NOMO-1 (cell line): ENCODE measurements around the gene CACNA1C.

Experiments
- DNase-seq, 2 experiments: peaks; one replicate each; lab custom pipeline; 2025; ENCODE audit not compliant: unreplicated experiment in 2 of 2; lab: John Stamatoyannopoulos, UW

Gene CACNA1C

DNA sequence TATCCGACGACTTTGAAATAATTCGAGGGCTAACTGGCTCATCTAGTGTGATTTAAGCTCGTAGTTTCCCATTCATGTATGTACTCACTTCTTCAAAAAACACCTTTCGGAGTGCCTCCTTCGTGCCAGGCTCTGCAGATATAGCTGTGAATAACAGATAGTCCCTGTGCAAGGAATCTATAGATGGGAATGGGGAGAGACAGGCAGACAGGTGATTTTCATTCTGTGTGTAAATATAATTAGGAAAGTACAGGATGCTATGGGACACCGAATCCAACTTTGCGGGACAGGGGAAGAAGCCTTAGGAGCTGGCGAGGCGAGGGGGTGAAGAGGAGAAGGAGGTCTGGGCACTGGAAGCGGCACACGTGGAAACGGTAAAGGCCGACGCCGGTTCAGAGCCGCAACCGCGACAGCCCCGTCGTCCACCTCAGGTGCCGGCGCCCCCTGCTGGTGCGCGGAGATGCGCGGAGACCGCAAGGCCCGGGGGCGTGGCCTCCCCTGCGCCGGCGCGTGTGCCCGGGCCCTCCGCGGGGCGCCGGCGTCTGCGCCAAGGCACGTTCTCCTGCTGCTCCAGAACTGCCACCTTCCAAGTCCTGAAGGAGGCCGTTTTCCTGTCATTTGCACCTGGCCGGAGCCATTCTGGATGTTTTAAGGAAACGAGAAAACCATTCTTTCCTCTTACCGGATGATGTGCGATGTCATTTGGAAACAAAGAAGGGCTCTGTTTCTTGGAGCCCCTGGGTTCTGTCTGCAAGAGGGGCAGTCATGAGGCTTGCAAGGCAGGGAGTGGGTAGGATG, 18.0 kb upstream of the CACNA1C start:
- DNase-seq, result peak; percentile 78 to 82

DNA sequence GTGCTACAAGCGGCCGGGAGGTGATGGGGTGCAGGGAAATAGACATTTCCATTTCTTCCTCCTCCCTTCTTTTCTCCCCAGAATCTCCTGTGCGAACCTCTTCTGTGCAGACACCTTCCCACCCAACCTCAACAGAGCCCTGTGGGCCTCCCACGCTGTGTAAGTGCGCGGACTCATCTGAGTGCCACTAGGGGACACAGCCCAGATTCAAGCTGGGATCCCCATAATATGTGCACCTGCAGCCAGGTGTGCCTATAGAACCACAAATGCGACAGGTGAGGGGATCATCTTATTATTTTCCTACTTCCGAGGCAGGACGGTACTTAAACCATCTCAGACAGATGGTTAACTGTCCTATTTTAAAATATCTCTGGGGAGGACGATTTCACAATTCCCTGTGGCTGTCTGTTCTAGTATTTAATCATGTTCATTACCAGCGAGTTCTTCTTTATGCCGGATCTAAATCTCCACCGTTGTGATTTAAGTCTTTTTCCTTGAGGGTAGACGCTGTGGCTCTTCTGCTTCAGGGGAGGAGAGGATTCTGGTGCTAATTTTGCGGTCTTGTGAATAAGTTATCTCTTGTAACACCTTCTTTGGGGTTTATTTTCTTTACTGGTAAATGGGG, 17.2 kb upstream of the CACNA1C start:
- DNase-seq, result peak in 1 of 2 experiments; percentile 63

DNA sequence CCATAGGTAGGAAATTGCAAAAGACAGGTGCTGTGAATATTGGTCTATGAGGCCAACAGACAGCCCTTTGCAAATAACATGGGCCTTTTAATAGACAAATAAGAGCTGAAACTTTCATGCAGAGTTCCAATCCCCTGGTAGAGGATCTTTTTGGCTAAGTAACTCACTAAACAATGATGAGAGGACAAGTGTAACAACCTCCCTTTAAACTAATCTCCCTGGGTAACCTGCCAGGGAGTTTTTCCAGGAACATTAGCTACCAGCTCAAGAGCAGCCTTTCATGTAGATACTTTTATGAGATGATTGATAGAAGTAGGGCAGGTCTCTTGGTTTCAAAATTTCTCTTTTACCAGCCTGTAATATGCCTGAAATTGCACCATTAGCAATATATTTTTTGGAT, 13.8 kb upstream of the CACNA1C start:
- no peak for DNase-seq

DNA sequence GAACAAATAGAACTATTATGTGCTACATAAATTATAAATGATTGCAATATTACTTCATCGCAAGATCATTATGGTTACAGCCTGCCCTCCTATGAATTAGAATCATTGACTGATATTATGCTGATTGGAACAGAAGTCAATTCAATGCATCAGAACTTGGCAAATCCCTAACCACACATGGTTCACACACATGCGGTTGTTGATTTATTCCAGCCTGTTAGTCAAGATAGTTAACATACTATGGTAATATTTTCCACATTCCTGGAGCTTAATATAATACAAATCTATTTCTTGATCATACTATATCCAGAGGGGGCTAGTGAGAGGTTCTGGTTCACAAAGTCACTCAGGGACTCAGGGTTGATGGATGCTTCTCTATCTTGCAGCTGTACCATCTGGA, 9.7 kb upstream of the CACNA1C start:
- DNase-seq, result no peak

DNA sequence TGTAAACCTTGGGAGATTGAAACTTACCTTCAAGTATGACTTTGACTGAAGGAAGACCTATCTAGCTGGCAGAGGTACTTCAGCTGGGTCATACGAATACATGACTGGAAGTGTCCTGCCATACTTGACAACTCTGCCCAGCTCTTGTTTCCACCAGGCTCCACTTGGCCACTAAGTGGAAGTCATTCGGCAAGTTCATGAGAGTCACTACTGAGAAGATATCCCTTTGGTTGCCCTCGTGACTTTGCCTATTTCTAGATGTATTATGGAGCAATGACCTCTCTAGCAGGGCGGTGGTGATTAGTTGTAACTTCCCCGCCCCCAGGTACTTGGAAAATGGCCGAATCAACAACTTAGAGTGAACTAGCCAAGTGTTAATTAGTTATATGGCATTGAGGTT, 8.6 kb upstream of the CACNA1C start:
- DNase-seq, result no peak

DNA sequence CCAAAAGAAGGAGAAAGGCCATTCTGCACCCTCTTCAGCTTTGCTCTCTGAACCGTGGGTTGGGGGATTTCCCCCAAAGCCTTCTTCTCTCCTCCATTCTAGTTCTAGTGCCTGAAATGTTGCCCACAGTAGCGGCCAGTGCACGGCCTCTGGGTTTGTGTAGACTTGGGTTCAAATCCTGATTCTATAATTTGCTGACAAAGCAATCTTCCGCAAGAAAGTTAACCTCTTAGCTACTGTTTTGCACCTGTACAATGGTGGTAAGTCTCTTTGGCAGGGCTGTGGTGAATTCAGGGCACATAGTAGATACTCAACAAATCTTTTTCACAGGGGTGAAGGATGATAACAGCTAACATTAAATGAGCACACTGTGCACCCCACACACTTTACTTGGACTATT, 5.8 kb upstream of the CACNA1C start:
- DNase-seq, result no peak

DNA sequence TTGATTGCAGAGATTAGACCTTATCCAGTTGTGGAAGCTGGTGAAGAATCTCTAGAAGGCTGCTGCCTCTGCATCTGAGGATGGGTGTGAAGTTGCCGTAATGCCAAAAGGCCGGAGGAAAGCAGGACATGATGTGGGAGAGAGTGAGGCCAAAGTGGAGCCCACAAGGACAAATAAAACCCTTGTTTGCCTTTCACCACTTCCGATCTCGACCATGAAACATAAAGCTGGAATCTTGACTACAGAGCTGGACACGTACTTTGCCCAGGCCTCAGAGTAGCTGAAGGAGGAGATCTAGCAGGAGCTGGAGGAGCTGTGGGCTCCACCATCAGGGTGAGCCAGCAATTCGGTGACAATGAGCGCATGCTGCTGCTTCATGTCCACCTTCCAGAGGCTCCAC, 5.0 kb upstream of the CACNA1C start:
- DNase-seq, result no peak

DNA sequence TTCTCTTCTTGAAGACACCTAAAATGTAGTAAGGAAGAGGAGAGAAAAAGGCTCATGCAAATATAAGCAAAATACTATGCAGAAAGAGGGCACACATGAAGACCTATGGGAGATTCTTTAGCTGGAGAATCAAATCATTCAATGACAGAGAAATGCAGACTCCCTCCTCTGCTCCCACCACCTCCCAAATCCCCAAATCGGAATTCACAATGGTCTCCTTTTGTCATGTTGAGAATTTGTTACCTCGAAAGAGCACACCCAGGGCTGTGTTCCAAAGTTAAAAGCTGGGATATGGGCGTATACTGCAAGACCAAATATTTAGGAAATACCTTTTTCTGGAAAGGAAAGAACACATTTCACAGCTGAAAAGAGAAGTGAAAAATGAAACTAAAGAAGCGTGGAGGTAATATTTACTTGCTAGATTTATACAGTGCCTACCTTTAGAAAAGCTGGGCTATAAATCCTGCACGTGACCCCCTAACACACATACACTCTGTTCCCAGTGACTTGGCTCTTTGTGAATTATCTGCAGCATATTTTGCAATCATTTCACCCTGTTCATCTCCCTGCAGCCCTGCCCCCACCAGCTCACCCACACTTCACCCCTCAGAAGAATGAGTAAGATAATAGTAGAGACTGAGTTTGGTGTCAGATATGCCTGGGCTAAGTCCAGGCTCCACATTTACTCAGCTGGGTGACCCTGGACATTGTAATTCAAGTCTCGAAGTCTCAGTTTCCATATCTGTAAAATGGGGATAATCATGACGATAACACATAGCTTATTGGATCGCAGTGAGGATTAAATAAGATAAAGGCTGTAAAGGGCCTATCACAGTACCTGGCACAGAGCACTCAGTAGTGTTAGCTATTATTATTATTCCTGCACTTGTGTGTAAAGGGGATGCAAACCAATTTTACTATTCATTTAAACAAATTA, 2.9 kb upstream of the CACNA1C start:
- DNase-seq, result peak; percentile 6 to 34

DNA sequence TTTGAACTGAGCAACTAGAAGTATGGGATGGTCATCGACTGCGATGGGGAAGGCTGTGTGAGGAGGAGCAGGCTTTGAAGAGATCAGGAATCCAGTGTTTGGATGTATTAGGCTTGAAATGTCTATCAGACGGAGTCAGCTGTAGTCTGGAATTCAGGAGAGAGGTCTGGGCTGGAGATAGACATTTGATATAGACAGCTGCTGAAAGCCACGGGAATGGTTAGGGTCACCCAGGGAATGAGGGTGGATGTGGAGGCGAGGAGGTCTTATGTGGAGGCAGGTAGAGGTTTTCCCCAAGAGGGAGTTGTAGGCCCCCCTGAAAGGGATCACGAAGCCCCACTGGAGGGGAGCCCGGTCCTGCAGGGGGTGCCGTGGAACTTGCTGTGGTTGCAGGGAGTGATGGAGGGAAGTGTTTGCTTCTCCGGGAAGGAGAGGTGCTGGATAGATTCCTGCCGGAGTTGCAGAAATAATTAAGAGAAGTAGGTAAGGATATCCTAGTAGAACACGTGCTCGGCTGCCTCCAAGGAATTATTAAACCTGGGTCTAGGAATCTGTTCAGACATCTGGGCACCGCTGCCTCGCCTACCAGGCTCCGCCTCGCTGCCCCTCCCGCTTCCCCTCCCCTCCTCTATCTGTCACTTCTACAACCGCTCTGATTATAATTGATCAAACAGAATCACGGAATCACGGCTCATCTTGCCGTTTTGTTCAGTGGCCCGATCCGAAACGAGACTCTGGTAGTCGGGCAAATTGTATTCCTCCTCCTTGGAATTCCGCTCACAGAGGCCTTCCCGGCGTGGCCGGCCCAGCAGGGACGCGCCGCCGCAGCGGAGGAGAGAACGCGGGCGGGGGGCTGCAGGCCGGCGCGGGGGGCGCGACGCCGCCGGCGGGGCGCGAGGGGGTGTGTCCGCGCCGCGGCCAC, 826 bp upstream of the CACNA1C start:
- no peak for DNase-seq

DNA sequence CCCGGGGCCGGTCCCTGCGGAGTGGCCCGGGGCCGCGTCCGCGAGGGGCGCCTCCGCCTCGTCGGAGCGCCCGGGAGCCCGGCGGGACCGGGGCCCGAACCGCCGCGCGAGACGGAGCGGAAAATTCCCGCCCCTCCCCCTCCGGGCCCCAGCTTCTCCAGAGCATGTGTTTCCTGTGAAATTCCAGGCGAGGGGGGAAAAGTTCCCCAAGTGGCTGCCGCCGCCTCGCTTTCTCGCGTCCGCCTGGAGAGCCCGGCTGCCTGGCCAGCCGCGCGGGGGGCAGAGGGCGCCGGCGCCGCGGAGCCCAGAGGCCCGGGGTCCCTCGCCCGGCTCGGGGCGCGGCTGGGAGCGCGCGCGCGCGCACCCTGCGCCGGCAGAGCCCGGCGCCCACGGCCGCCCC, 904 bp downstream of the CACNA1C start:
- DNase-seq, result no peak

DNA sequence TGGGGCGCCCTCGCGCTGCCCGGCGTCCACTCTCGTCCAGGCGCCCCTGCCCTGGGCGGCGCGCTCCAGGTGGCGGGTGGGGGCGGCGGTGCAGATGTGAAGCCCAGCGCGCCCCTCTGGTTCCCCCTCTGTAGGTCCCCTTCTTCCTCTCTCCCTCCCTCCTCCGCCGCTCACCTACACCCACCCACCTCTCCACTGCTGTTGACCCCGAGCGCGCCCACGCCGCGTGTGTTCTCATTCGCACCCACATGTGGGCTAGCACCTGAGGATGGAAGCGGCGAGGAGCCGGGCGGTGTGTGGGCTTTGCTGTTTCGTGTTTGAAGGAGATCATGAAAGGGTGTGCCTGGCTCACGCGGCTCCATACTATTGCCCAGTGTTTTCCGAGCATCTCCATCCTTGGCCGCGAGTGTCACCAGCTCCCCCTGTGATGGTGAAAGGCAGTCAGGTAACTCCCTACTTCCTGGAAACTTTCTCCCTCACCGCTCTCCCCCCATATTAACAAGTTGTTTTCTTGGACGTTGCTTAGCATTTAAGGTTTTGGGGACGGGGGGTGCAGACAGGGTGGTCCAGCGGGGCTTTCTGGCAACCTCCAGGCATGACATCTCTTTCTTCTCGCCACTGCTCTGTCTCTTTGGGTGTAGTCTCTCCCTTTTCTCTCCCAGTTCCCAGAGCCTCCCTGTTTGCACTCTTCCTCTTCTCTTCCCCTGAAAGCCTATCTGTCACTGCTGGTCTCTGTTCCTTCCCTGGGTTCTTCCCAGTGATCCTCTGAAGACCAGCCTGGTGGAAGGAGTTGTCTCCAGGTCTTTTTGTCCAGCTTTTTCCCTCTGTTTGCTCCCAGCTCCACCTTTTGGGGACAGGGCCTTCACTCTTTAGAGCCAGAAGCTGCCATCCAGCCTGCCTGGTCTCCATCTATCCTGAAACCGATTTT, 1.6 kb downstream of the CACNA1C start:
- no peak for DNase-seq

DNA sequence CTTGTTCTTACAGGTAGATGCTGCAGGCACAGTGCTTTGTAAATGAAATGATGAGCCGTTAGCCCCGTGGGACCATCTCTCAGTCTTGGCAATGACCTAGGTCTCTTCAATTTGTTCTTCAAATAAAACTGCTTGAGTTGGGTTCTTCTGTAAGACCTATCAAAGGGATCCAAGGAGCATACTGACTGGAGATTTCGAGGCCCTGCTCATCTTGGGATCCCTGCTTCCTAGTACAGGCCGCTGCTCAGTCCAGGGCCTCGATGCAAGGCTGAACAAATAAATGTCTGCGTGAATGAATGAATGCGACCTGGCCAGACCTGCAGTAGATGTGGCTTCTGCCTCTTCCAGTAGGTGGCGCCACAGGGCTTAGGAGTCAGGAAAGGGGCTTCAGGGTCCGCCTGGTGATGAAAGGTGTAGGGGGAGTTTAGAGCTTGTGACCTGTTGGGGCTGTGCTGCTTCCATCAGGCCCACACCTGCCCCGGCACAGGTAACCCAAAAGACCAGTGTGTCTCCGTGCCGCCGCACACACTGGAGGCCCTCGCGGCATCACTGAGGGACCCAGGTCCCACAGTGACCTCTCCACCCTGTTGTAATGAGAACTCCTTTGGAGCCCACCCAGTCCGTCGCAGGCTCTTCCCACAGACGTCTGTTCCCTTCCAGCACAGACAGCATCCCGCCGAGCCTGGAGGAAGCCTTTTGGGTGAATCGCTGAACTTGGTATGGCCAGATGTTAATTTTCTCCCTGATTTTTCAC, 4.4 kb downstream of the CACNA1C start:
- DNase-seq, result peak; percentile 33 to 41

DNA sequence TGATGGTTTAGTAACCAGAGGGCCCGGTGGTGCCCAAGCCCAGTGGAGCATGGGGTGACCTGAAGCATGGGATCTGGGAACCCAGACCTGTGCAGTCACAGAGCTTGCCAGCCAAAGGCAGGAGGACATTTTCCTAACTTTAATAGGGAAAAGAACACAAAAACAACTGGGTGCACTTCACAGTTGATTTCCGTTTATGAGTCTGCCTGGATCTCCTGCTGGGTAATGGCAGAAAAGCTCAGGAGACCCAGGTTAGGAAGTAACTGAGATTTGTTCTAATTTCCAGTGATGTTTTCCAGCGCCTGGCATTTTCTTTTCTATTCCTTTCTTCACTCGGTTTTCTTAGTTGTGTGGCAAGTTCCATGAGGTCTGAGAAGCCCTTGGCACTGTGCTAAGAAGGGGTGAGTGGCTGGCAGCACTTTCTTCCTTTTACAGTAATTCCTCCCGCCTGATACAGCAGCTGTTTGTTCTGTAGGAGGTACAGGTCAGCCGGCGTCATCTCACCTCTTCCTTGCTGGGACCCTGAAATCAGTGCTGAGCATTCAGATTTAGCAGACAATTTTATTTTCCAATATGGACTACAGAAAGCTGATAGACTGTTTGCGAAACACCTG, 5.1 kb downstream of the CACNA1C start:
- DNase-seq, result no peak

DNA sequence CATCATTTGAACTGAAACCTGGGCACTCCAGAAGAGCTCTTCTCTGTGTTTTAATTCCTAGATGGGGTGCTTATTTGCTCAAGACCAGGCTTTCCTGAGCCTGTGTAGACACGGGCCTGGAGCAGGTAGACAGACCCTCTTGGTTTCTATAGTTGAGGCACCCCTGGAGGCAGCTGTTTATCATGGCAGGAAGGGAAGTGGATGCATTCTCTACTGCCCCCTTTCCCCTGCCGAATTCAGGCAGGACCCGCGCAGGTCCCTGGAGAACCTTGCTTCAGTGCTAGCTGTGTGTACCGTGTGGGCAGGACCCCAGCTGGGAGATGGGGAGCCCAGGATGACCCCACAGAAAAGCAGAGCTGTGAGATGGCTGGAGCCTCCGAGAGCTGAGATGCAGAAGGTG, 6.0 kb downstream of the CACNA1C start:
- no peak for DNase-seq

DNA sequence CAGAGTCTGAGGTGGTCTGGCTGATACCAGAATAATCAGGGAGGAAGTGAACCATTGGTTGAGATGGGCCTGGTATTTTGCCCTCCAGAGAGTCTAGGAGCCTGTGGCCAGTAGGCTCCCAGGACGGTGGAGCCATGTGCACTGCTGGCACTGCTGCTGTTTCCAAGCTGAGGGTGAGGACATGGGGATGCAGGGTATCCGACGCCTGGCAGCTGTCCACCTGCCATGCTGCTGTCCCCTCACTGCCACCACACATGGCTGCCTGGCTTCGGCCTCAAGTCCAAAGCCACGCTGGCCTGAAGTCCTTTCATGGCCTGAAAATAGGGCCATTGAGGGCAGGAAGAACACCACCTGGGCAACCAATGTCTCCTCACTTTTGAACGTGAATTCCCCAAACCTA, 8.6 kb downstream of the CACNA1C start:
- DNase-seq, result no peak

DNA sequence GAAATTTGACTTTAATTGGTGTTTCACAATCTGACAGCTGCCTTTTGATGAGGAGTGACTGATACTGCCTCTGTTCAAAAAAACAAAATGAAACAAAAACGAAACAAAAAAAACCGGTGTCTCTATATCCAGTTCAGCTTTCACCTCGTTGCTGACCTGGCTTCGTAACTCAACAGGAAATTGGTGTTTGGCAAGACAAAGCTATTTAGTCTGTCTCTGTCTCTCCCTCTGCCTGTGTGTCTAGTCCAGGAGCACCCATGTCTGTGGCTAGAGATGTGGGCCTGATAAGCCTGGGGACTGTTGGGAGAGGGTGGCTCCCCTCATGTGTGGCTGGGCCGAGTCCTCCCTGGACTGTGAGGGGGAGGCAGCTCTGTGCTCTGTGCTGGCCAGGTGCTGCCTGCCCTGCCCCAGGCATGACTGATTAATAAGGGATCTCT, 11.3 kb downstream of the CACNA1C start:
- DNase-seq, result peak; percentile 57 to 90

DNA sequence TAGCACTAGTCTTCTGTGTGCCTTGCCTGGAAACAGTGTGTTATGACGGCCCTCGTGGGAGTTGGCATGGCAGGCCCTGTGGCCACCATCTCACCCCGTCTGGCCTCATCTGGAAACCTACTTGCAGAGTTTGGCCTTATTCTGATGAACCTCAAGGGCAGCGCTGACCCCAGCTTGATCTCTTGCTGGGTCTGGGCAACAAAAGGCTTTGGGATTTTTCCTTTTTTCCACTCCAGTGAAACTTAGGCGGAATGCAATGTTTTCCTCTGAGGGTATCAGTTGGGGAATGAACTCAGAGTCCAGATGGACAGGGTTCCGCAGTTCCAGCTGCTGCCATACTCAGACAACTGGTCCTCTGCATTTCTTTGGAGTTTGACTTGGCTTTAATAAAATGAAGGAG, 15.9 kb downstream of the CACNA1C start:
- no peak for DNase-seq

DNA sequence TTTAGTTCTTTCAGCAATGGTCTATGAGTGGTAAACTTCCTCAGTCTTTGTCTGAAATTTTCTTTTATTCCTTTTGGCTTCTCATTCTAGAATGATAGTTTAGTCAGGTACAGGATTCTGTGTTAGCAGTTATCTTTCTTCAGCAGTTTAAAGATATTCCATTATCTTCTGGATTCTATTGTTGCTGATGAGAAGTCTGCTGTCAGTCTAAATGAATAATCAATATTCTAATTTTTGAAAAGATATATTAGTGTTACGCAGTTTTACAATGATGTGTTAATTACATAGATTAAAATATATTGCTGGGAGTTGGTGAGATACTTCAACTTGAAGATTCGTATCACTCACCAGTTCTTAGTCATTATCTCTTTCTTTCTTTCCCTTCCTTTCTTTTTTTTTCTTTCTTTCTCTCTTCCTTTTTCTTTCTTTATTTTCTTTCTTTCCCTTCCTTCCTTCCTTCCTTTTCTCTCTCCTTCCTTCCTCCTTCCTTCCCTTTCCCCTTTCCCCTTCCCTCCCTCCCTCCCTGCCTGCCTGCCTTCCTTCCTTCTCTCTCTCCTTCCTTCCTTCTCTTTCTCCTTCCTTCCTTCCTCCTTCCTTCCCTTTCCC, 17.8 kb downstream of the CACNA1C start:
- DNase-seq, result no peak
